Chondrocyte (in vitro differentiated cells): ENCODE measurements around the gene NEGR1. TPM values are rescaled to one million over a fixed set of nuclear protein-coding genes. Genes with fewer than 3 reads are reported as not detected.

Source experiments
- DNase-seq: peaks from one replicate; pipeline ENCODE4 v3.0.0; 2021; ENCODE audit warnings: mixed read lengths, low spot score
- H3K27ac Mint-ChIP-seq: one replicate; pipeline ENCODE4 v1.8.0; 2021; ENCODE audit warnings: mild to moderate bottlenecking, moderate library complexity, mixed read lengths; ENCODE audit not compliant: unreplicated experiment
- H3K27me3 Mint-ChIP-seq: 2 replicates; pipeline ENCODE4 v1.8.0; 2021; ENCODE audit warnings: low read depth, mixed read lengths
- H3K36me3 Mint-ChIP-seq: 2 replicates; pipeline ENCODE4 v1.8.0; 2021; ENCODE audit warnings: low read depth, mixed read lengths
- H3K4me1 Mint-ChIP-seq: 2 replicates; pipeline ENCODE4 v1.8.0; 2021; ENCODE audit warnings: low read depth, mild to moderate bottlenecking, mixed read lengths
- H3K4me3 Mint-ChIP-seq: one replicate; pipeline ENCODE4 v1.8.0; 2021; ENCODE audit warnings: mild to moderate bottlenecking, moderate library complexity, mixed read lengths; ENCODE audit not compliant: unreplicated experiment
- H3K9me3 Mint-ChIP-seq: 2 replicates; pipeline ENCODE4 v1.8.0; 2021; ENCODE audit warnings: low read depth, mixed read lengths
- CTCF ChIP-seq: fragments of 200-600 bp; sonication (generic); IDR thresholded peaks from 2 replicates; pipeline ENCODE4 v1.5.0; 2021; ENCODE audit warnings: antibody characterized with exemption, mild to moderate bottlenecking, moderate library complexity
- total RNA-seq: library from RNA; stranded (reverse); gene quantifications from 3 replicates; pipeline ENCODE4 v1.2.1, GENCODE V29; 2021

NEGR1 gene
- total RNA-seq, 1 donor from 2014 or later: 7.7 TPM

DNA sequence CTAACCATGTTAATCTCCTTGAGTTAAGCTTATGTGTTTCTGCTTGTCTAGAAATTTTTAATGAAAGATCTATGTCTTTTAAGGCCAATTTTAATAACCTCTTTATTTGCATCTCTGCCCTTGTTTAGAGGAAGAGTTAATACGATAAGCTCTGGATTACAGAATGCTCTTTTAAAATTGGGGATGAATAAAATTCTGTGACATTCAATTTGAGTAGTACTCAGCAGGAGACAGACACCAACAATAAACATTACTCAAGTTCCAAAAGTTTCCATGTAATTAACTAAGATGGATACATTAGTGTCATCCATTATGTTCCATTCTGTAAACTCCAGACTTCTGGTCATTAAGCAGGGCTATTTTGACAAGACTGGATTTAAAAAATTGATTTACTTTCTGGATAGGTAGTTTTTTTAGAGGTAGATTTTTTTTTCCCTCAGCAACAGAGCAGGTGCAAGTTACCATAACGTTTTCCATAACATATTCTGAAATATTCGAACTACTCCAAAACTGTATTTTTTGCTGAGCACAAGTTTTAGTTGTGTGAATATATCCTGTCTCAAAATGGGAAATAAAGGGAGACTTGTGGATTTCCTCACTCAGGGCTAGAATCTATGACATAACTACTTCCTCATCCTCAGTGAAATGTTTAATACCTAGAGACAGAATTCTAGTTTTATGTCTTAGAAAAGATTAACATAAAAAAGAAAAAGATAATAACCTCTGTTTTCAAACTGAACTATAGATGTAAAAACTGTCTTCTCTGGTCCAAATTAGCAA, 221.7 kb downstream of the NEGR1 start:
- Mint-ChIP-seq H3K9me3 (no peaks in the 10 kb centered on the region), H3K27ac (no peak overlapping the region), H3K36me3 (no peaks in the 10 kb centered on the region), H3K27me3 (peaks cover 2% of the 10 kb centered on the region), H3K4me1 (no peaks in the 10 kb centered on the region), H3K4me3 (no peak overlapping the region)
- DNase-seq: no peak
- TF ChIP-seq CTCF: no peak

GRCh38 chr1:72056516-72056915, 225.8 kb downstream of the NEGR1 start:
- no peak for DNase-seq
- no peaks in the 10 kb centered on the region for H3K36me3 Mint-ChIP-seq
- no peak overlapping the region for H3K4me3 Mint-ChIP-seq
- H3K27ac Mint-ChIP-seq: no peak overlapping the region
- H3K4me1 Mint-ChIP-seq: peaks cover 3% of the 10 kb centered on the region
- H3K27me3 Mint-ChIP-seq: no peaks in the 10 kb centered on the region
- TF ChIP-seq CTCF: no peak
- H3K9me3 Mint-ChIP-seq: no peaks in the 10 kb centered on the region

DNA sequence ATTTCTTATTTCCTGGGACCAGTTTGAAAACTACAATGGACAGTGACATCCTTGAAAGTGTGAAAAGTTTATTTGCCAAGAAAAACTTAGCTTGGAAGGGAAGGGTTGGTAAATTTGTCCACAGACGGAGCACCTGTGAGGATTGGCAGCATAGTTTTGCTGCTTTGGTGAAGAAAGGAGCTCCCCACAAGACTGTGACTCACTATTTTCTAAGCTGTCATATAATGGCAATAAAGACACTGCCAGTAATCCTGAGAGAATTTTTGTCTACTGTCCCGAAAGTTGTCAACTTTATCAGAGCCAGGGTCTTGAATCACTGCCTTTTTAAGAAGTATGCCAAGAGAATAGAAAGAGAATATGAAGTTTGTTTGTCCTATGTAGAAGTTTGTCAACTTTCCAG, 230.8 kb downstream of the NEGR1 start:
- H3K27ac Mint-ChIP-seq: no peak overlapping the region
- H3K4me1 Mint-ChIP-seq: peaks cover 4% of the 10 kb centered on the region
- H3K27me3 Mint-ChIP-seq: peaks cover 4% of the 10 kb centered on the region
- DNase-seq: no peak
- no peaks in the 10 kb centered on the region for H3K36me3 Mint-ChIP-seq
- no peak for TF ChIP-seq CTCF
- H3K4me3 Mint-ChIP-seq: no peak overlapping the region
- H3K9me3 Mint-ChIP-seq: no peaks in the 10 kb centered on the region

GRCh38 chr1:72050551-72050950, 231.8 kb downstream of the NEGR1 start:
- H3K36me3 Mint-ChIP-seq: no peaks in the 10 kb centered on the region
- peaks cover 4% of the 10 kb centered on the region for H3K27me3 Mint-ChIP-seq
- no peak for DNase-seq
- TF ChIP-seq CTCF: no peak
- no peaks in the 10 kb centered on the region for H3K9me3 Mint-ChIP-seq
- H3K4me1 Mint-ChIP-seq: peaks cover 4% of the 10 kb centered on the region
- H3K4me3 Mint-ChIP-seq: no peak overlapping the region
- no peak overlapping the region for H3K27ac Mint-ChIP-seq

GRCh38 chr1:72037745-72038343, 244.5 kb downstream of the NEGR1 start:
- no peak for DNase-seq
- Mint-ChIP-seq H3K4me3 (no peak overlapping the region), H3K4me1 (no peaks in the 10 kb centered on the region), H3K36me3 (no peaks in the 10 kb centered on the region), H3K9me3 (no peaks in the 10 kb centered on the region), H3K27ac (no peak overlapping the region), H3K27me3 (no peaks in the 10 kb centered on the region)
- peak; percentile 87 for TF ChIP-seq CTCF
